A549 (cell line): ENCODE data around the gene C1orf21. TPM values are rescaled to one million over a fixed set of nuclear protein-coding genes. Genes with fewer than 3 reads are reported as not detected.

ENCODE experiments used
- ATAC-seq, 2 experiments: fragments of 200-7000 bp in 1 of 2; fragments of >200 bp in 1 of 2; cut with Nextera tagmentation in 1 of 2; cut with Tn5 transposase in 1 of 2; 3 replicates each; pipeline versions ENCODE4 v1.8.0 to v1.9.1; 2018 to 2020; ENCODE audit warnings: mild to moderate bottlenecking in 1 of 2, moderate library complexity in 1 of 2
- CTCF ChIA-PET: fragments of 300-600 bp; sonication (Branson Sonifier 250); formaldehyde crosslinking; extraction: SDS; loops from one replicate; lab custom pipeline; 2021; ENCODE audit warnings: antibody characterized with exemption, inconsistent platforms; lab: Yijun Ruan, JAX
- POLR2A ChIA-PET: fragments of 350-600 bp; formaldehyde crosslinking; extraction: SDS; loops from one replicate; lab custom pipeline; 2021; ENCODE audit warnings: antibody characterized with exemption, inconsistent platforms; lab: Yijun Ruan, JAX
- DNase-seq, 2 experiments: peaks; one replicate each; pipeline versions ENCODE4 v3.0.0 to v3.0.0-alpha.2; 2011 to 2016; ENCODE audit warnings: low read depth in 1 of 2, low spot score in 1 of 2
- FAIRE-seq: peaks from 2 replicates; lab custom pipeline; 2011; peaks lifted over from hg19 to GRCh38; lab: Jason Lieb, UNC
- H3K27ac ChIP-seq, 2 experiments: fragments of >200 bp; sonication (Bioruptor Twin); formaldehyde crosslinking; 3 replicates each; pipeline ENCODE4 v1.5.1; 2016 to 2017
- H3K4me1 ChIP-seq: fragments of >200 bp; sonication (Bioruptor Twin); formaldehyde crosslinking; 3 replicates; pipeline ENCODE4 v1.6.1; 2016
- H3K4me2 ChIP-seq: fragments of >200 bp; sonication (Bioruptor Twin); formaldehyde crosslinking; 3 replicates; pipeline ENCODE4 v1.6.1; 2016
- H3K4me3 ChIP-seq: fragments of >200 bp; sonication (Bioruptor Twin); formaldehyde crosslinking; 3 replicates; pipeline ENCODE4 v1.5.1; 2016
- H3K9me3 ChIP-seq: fragments of >200 bp; sonication (Bioruptor Twin); formaldehyde crosslinking; 3 replicates; pipeline ENCODE4 v1.6.1; 2016
- ATOH8 ChIP-seq: fragments of 250-450 bp; sonication (Bioruptor Pico); IDR thresholded peaks from 2 replicates; pipeline ENCODE4 v1.5.0; 2020; ENCODE audit warnings: low read depth, mild to moderate bottlenecking, moderate library complexity
- BHLHE40 ChIP-seq: IDR thresholded peaks from 2 replicates; pipeline ENCODE4 v1.6.1; 2012; ENCODE audit warnings: low read depth, low read length, inconsistent platforms
- CBX8 ChIP-seq: fragments of 200-600 bp; sonication (generic); IDR thresholded peaks from 2 replicates; pipeline ENCODE4 v1.6.1; 2016
- CHD4 ChIP-seq: fragments of 200-600 bp; sonication (generic); IDR thresholded peaks from 2 replicates; pipeline ENCODE4 v1.6.1; 2016; ENCODE audit warnings: antibody characterized with exemption, mild to moderate bottlenecking, borderline replicate concordance
- EHMT2 ChIP-seq: fragments of 200-600 bp; sonication (generic); IDR thresholded peaks from 2 replicates; pipeline ENCODE4 v1.6.1; 2016; ENCODE audit warnings: antibody characterized with exemption, low read depth, mild to moderate bottlenecking, moderate library complexity
- EP300 ChIP-seq, 2 experiments: fragments of >200 bp; sonication (Bioruptor Twin); formaldehyde crosslinking; IDR thresholded peaks; 2 replicates in 1 of 2; 3 replicates in 1 of 2; pipeline ENCODE4 v1.6.1; 2016 to 2017
- ESRRA ChIP-seq: fragments of 150-350 bp; IDR thresholded peaks from 2 replicates; pipeline ENCODE4 v1.6.1; 2014; ENCODE audit warnings: mild to moderate bottlenecking, low read length, borderline replicate concordance
- GATA3 ChIP-seq: IDR thresholded peaks from 2 replicates; pipeline ENCODE4 v1.6.1; 2012; ENCODE audit warnings: borderline replicate concordance
- HEYL ChIP-seq: fragments of 250-450 bp; sonication (Bioruptor Pico); IDR thresholded peaks from 2 replicates; pipeline ENCODE4 v1.8.0; 2021; ENCODE audit warnings: mild to moderate bottlenecking, moderate library complexity
- HOXB13 ChIP-seq: fragments of 250-450 bp; sonication (Bioruptor Pico); IDR thresholded peaks from 2 replicates; pipeline ENCODE4 v1.5.0; 2020; ENCODE audit warnings: low read depth, mild to moderate bottlenecking, moderate library complexity
- JUNB ChIP-seq: fragments of >200 bp; sonication (Bioruptor Twin); formaldehyde crosslinking; IDR thresholded peaks from 2 replicates; pipeline ENCODE4 v1.6.1; 2016
- MAFK ChIP-seq: fragments of 450-650 bp; IDR thresholded peaks from 2 replicates; pipeline ENCODE4 v1.6.1; 2014; ENCODE audit not compliant: partially characterized antibody
- MAZ ChIP-seq: fragments of 150-350 bp; IDR thresholded peaks from 2 replicates; pipeline ENCODE4 v1.6.1; 2014; ENCODE audit warnings: antibody characterized with exemption, low read depth, low read length, borderline replicate concordance
- MYC ChIP-seq: IDR thresholded peaks from 2 replicates; pipeline ENCODE4 v1.6.1; 2012; ENCODE audit warnings: mild to moderate bottlenecking, inconsistent platforms, low read length, improper control_type of control experiment, borderline replicate concordance
- NPAS2 ChIP-seq: fragments of 250-450 bp; sonication (Bioruptor Pico); IDR thresholded peaks from 2 replicates; pipeline ENCODE4 v1.8.0; 2022; ENCODE audit warnings: mild to moderate bottlenecking, moderate library complexity, borderline replicate concordance
- POLR2A ChIP-seq: IDR thresholded peaks from 2 replicates; pipeline ENCODE4 v1.6.1; 2012; ENCODE audit warnings: mild to moderate bottlenecking, low read length
- POLR2AphosphoS2 ChIP-seq: conservative IDR thresholded peaks from 2 replicates; pipeline ENCODE4 v1.6.1; 2012; ENCODE audit warnings: low read length, improper control_type of control experiment, inconsistent platforms
- RAD21 ChIP-seq, 2 experiments: fragments of >200 bp in 1 of 2; sonication (Bioruptor Twin) in 1 of 2; formaldehyde crosslinking in 1 of 2; IDR thresholded peaks in 1 of 2; conservative IDR thresholded peaks in 1 of 2; 2 replicates in 1 of 2; 3 replicates in 1 of 2; pipeline ENCODE4 v1.6.1; 2012 to 2018; ENCODE audit warnings: inconsistent platforms in 1 of 2
- TFCP2L1 ChIP-seq: fragments of 250-450 bp; sonication (Bioruptor Pico); IDR thresholded peaks from 2 replicates; pipeline ENCODE4 v1.5.0; 2021; ENCODE audit warnings: mild to moderate bottlenecking
- TP53 ChIP-seq: fragments of 250-450 bp; sonication (Bioruptor Pico); IDR thresholded peaks from 2 replicates; pipeline ENCODE4 v1.5.0; 2021; ENCODE audit warnings: mild to moderate bottlenecking, moderate library complexity
- ZC3H11A ChIP-seq: fragments of 450-650 bp; IDR thresholded peaks from 2 replicates; pipeline ENCODE4 v1.6.1; 2014; ENCODE audit warnings: antibody characterized with exemption, mild to moderate bottlenecking
- ZFP36 ChIP-seq: fragments of 450-650 bp; IDR thresholded peaks from 2 replicates; pipeline ENCODE4 v1.6.1; 2014; ENCODE audit warnings: borderline replicate concordance; ENCODE audit not compliant: partially characterized antibody
- ZSCAN20 ChIP-seq: fragments of 250-450 bp; sonication (Bioruptor Pico); IDR thresholded peaks from 2 replicates; pipeline ENCODE4 v1.8.0; 2022; ENCODE audit warnings: mild to moderate bottlenecking, moderate library complexity
- WGBS: methylation state at CpG from one replicate; pipeline ENCODE4 v1.1.6; 2017; ENCODE audit errors: missing lambda C conversion rate; 5-methylcytosine and 5-hydroxymethylcytosine counted together
- polyA plus RNA-seq, 4 experiments: library from polyadenylated mRNA; depleted of rRNA in 3 of 4; stranded (reverse); fragments of >200 nt; fragmentation: RNase III in 1 of 4; extraction: RNeasy Plus Mini Kit Qiagen cat#74134 plus additional on column Dnase treatment in 1 of 4; gene quantifications; 2 replicates in 3 of 4; 3 replicates in 1 of 4; pipeline ENCODE4 v1.2.3, GENCODE V29; 2011 to 2017
- TF ChIP-seq, protein P1 (sequence below): fragments of >200 bp; sonication (Bioruptor Twin); formaldehyde crosslinking; IDR thresholded peaks from 2 replicates; pipeline ENCODE4 v1.6.1; 2016
- TF ChIP-seq, protein P2 (sequence below): IDR thresholded peaks from 2 replicates; pipeline ENCODE4 v1.6.1; 2012; ENCODE audit warnings: low read depth, borderline replicate concordance

C1orf21 gene
- polyA plus RNA-seq, 2 of the 4 experiments (the other 2 are of a cell fraction), result 11.4 to 11.6 TPM

DNA sequence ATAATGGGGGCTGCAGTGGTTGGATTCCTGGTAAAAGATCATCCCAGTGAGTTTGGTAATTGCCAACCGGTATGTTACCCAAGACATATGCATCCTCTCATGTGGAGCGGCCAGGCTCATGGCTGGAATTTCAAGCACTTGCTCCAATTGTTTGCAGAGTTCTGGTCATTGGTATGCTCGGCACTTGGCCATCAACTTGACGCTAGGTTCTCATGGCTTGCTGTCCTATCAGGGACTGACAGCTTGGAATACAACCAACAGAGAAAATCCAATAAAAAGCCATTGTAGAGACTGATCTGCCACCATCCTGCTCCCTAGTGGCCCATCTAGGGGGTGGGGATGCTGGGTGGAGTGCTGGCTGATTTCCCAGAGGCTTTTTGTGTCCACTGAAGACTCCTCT lies 247.0 kb downstream of the C1orf21 start (continued):
- no peak for TF ChIP-seq ATOH8 (CRISPR knock-in tag)
- no peak for TF ChIP-seq NPAS2 (CRISPR knock-in tag)
- TF ChIP-seq EP300 (IDR thresholded peaks at IDR 0.05), result no peak
- TF ChIP-seq EHMT2, result no peak
- TF ChIP-seq RAD21 (conservative IDR thresholded peaks at IDR 0.05 in 1 of 2, IDR thresholded peaks at IDR 0.05 in 1 of 2), result no peak
- TF ChIP-seq ZFP36, result no peak
- TF ChIP-seq, protein P1, sequence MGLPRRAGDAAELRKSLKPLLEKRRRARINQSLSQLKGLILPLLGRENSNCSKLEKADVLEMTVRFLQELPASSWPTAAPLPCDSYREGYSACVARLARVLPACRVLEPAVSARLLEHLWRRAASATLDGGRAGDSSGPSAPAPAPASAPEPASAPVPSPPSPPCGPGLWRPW, result no peak
- no peak for TF ChIP-seq POLR2AphosphoS2
- TF ChIP-seq BHLHE40, result no peak
- no peak for TF ChIP-seq CHD4
- no peak for TF ChIP-seq MYC
- TF ChIP-seq JUNB, result no peak

- H3K4me2 ChIP-seq, result no peak overlapping the region
- H3K4me1 ChIP-seq, result peaks cover 18% of the 10 kb centered on the region; the same call in 2 of the 3 replicates
- DNase-seq (no peak), FAIRE-seq (no peak), ATAC-seq (no peak)
- no peak overlapping the region for H3K4me3 ChIP-seq
- CTCF ChIA-PET, result interaction anchor here (0.7 to 4.4 kb wide), 2 partner anchors 8 to 30 kb away, joined by 3 to 20 read pairs; no protein-coding TSS in a partner anchor
- 61% methylated on average over 1 of the region's 1 CpG for WGBS
- no peaks in the 10 kb centered on the region; the same call in 2 of the 3 replicates for H3K9me3 ChIP-seq
- POLR2A ChIA-PET, result no interaction called here
- H3K27ac ChIP-seq, result peak overlapping the region; percentile 4 to 39; a peak in 1 of 6 replicates
- TF ChIP-seq HOXB13 (CRISPR knock-in tag) (no peak), ZC3H11A (no peak), HEYL (no peak), MYC (no peak), NPAS2 (CRISPR knock-in tag) (no peak), EP300 (IDR thresholded peaks at IDR 0.05) (no peak), MAFK (no peak), GATA3 (no peak), TFCP2L1 (CRISPR knock-in tag) (no peak), MAZ (no peak), CBX8 (no peak)
- TF ChIP-seq, protein P2, sequence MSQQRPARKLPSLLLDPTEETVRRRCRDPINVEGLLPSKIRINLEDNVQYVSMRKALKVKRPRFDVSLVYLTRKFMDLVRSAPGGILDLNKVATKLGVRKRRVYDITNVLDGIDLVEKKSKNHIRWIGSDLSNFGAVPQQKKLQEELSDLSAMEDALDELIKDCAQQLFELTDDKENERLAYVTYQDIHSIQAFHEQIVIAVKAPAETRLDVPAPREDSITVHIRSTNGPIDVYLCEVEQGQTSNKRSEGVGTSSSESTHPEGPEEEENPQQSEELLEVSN, result no peak
Measured at GRCh38 chr1:184634296-184634695, 247.5 kb downstream of the C1orf21 start.

DNA sequence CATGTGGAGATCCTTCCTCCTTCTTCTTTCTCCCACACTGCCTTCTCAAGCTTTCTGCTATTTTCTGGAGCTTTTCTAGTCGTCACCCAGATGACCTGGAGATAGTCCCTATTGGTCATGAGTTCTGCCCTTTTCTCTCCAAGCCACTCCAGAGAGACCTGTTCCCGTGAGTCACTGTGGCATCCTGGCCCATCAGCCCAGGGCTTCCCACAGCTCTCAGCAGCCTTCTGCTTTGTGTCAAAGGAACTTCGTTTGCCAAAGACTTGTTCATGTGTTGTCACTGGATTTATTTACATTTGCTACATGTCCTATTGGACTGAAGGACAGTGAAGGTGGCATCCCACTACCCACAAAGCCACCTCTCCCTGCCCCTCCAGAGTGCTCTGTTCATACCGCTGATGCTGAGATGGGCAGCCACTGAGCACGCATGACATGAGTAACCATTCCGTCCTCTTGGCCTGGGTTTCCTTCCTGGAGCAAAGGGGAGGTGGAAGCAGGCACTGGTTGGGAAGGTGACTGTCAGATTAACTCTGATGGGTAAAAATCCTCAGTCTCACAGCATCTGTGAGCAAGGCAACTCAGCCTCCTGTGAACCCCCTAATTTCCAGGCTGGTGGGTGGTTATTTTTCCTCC lies 248.6 kb downstream of the C1orf21 start:
- POLR2A ChIA-PET, result no interaction called here
- no peak for DNase-seq

More for the DNA sequence above, 248.6 kb downstream of the C1orf21 start:
- FAIRE-seq, result no peak
- peaks cover 18% of the 10 kb centered on the region; the same call in 2 of the 3 replicates for H3K4me1 ChIP-seq
- 0 out of 2 replicates have a peak, but pooled peaks have one; percentile 10 for TF ChIP-seq POLR2A
- no peak for TF ChIP-seq TP53 (CRISPR knock-in tag)
- no peak for TF ChIP-seq ZSCAN20 (CRISPR knock-in tag)
- no peak for TF ChIP-seq ESRRA
- TF ChIP-seq, all 56 proteins: peak for 1
- no peaks in the 10 kb centered on the region; the same call in 2 of the 3 replicates for H3K9me3 ChIP-seq
- no peak for ATAC-seq
- H3K27ac ChIP-seq, result peak overlapping the region in 1 of 2 experiments; percentile 25; a peak in 2 of 6 replicates
- WGBS, result 58% methylated on average over 6 of the region's 6 CpGs
- H3K4me3 ChIP-seq, result no peak overlapping the region
- CTCF ChIA-PET, result interaction anchor here (4.4 kb wide), 1 partner anchor 29 kb away, joined by 20 read pairs; no protein-coding TSS in a partner anchor
- H3K4me2 ChIP-seq, result no peak overlapping the region
